Tibial artery (tissue), 4 donors: Measurements from ENCODE around the gene FAM9C.

Source experiments
- DNase-seq, 2 donors: peaks; one replicate each; pipeline ENCODE4 v3.0.0-alpha.2; 2019
- H3K27ac ChIP-seq, 2 donors: fragments of 200-600 bp; sonication (generic) in 1 of 2; 1 replicate in 1 of 2; 2 replicates in 1 of 2; pipeline ENCODE4 v1.5.1; 2018 to 2019; ENCODE audit warnings: mild to moderate bottlenecking in 1 of 2
- H3K27me3 ChIP-seq, 2 donors: fragments of 200-600 bp; sonication (generic) in 1 of 2; one replicate each; pipeline versions ENCODE4 v1.5.1 to v1.6.0; 2016 to 2019
- H3K36me3 ChIP-seq, 3 donors: fragments of 200-600 bp; sonication (generic) in 2 of 3; one replicate each; pipeline ENCODE4 v1.5.1; 2016 to 2019; ENCODE audit warnings: mild to moderate bottlenecking in 2 of 3
- H3K4me1 ChIP-seq, 4 donors: fragments of 200-600 bp; sonication (generic) in 2 of 4; 1 replicate in 3 of 4; 2 replicates in 1 of 4; pipeline ENCODE4 v1.5.1; 2016 to 2019
- H3K4me3 ChIP-seq, 2 donors: fragments of 200-600 bp; sonication (generic) in 1 of 2; 1 replicate in 1 of 2; 2 replicates in 1 of 2; pipeline ENCODE4 v1.5.1; 2018 to 2019; ENCODE audit warnings: mild to moderate bottlenecking in 2 of 2
- H3K9me3 ChIP-seq, 3 donors: fragments of 200-600 bp; sonication (generic) in 1 of 3; one replicate each; pipeline ENCODE4 v1.5.1; 2016 to 2019
- intact Hi-C: fragments of 100-400 bp; cut with DNase I; formaldehyde crosslinking; loops from one replicate; pipeline ENCODE4 v1.15.0; 2023; ENCODE audit warnings: low total_unique reads
- TF ChIP-seq, protein P1 (sequence below), 2 experiments: fragments of 200-600 bp in 1 of 2; fragments of 450-650 bp in 1 of 2; IDR thresholded peaks; one replicate each; pipeline ENCODE4 v1.5.1; 2017 to 2019; ENCODE audit warnings: antibody characterized with exemption in 2 of 2, mild to moderate bottlenecking in 1 of 2, moderate library complexity in 1 of 2

FAM9C gene

DNA sequence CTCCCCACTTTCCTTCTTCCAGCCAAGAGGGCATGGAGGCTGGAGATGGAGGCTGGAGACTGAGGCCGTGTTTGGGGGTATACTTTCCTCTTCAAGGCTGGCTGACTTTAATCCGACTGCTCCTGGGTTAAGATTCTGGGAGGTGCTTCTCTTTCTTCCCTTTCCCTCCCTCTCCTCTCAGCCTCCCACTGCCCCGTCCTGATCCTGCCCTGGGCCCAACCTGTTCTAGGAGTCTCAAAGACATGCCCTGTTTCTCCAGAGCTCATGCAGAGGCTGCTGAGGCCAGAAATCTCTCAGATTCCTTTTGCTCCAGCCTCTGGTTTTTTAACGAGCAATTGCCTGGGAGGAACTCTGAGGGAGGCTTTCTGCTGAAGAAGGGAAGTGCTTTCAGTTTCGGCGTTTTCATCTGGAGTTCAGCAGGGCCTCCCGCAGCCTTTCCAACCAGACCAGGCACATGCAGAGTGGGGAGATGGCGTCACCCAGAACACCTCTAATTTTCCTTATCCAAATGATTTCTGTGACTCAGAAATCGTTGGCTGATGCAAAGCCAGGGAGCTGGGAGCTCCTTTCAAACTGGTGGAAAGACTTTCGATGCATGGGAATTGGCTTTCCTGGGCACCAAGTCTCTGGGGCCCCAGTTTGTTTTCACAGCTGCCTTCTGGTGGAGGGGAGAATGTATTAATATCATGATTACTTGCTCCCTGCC lies 34.5 kb upstream of the FAM9C start:
- DNase-seq, result peak; percentile 53 to 80
- Histone ChIP-seq H3K4me1 (peaks cover 0 to 36% (median 7%) of the 10 kb centered on the region in 4 donors), H3K36me3 (no peaks in the 10 kb centered on the region), H3K4me3 (peak overlapping the region; percentile 20 to 35), H3K27me3 (no peaks in the 10 kb centered on the region), H3K9me3 (no peaks in the 10 kb centered on the region), H3K27ac (peak overlapping the region; percentile 80 to 83)
- TF ChIP-seq, protein P1, sequence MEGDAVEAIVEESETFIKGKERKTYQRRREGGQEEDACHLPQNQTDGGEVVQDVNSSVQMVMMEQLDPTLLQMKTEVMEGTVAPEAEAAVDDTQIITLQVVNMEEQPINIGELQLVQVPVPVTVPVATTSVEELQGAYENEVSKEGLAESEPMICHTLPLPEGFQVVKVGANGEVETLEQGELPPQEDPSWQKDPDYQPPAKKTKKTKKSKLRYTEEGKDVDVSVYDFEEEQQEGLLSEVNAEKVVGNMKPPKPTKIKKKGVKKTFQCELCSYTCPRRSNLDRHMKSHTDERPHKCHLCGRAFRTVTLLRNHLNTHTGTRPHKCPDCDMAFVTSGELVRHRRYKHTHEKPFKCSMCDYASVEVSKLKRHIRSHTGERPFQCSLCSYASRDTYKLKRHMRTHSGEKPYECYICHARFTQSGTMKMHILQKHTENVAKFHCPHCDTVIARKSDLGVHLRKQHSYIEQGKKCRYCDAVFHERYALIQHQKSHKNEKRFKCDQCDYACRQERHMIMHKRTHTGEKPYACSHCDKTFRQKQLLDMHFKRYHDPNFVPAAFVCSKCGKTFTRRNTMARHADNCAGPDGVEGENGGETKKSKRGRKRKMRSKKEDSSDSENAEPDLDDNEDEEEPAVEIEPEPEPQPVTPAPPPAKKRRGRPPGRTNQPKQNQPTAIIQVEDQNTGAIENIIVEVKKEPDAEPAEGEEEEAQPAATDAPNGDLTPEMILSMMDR (IDR thresholded peaks at IDR 0.05), result no peak
- intact Hi-C loops, result no loop called here

GRCh38 chrX:13077168-13077567 lies 32.7 kb upstream of the FAM9C start:
- peak overlapping the region; percentile 37 to 83 for H3K27ac ChIP-seq
- H3K9me3 ChIP-seq, result no peaks in the 10 kb centered on the region
- intact Hi-C loops, result no loop called here
- H3K4me1 ChIP-seq, result peaks cover 0 to 34% (median 7%) of the 10 kb centered on the region in 4 donors
- peak; percentile 30 to 70 for DNase-seq
- no peaks in the 10 kb centered on the region for H3K36me3 ChIP-seq
- H3K27me3 ChIP-seq, result no peaks in the 10 kb centered on the region
- no peak overlapping the region for H3K4me3 ChIP-seq
- TF ChIP-seq, protein P1 (IDR thresholded peaks at IDR 0.05), result no peak

DNA sequence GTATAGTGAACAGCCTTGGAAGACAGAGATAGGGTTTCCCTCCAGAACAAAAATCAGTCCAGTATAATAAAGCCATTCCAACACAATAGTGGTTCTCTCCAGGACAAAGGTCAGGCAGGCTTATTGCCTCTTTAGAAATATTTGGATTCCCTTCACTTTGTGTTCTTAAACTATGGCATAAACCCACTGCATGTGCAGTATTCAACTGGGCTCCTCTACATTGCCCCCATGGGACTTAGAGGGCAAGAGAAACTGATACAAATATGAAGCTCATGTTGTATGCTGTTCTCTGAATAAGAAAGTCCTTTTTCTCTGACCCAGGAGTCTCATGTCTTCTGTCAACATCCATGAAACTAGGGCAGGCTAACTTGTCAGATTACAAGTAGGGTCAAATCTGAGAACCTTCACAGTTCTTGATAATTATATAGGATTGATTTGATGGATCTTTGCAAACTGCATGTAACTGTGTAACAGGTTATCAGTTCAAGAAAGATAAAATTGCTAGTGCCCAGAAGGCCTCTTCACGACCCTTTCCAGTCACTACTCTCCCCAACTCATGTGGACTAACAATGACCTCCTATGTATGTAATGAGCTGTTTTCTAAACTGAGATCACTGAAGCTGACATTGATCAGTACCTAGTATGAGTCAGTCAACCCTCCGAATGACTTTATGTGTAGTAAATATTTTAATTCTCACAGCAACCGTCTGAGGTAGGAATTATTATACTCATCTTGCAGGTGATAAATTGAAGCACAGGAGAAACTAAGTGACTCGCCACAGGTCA lies 31.9 kb upstream of the FAM9C start:
- no peaks in the 10 kb centered on the region for H3K36me3 ChIP-seq
- TF ChIP-seq, protein P1 (IDR thresholded peaks at IDR 0.05), result no peak
- no peaks in the 10 kb centered on the region for H3K27me3 ChIP-seq
- no peak for DNase-seq
- no peaks in the 10 kb centered on the region for H3K9me3 ChIP-seq
- H3K4me3 ChIP-seq, result no peak overlapping the region
- peak overlapping the region; percentile 37 to 83 for H3K27ac ChIP-seq
- intact Hi-C loops, result no loop called here
- H3K4me1 ChIP-seq, result peaks cover 0 to 29% (median 7%) of the 10 kb centered on the region in 4 donors

- Histone ChIP-seq H3K27me3 (no peaks in the 10 kb centered on the region), H3K36me3 (no peaks in the 10 kb centered on the region), H3K9me3 (peaks cover 0 to 4% (median 4%) of the 10 kb centered on the region in 3 donors), H3K4me1 (peaks cover 0 to 25% (median 5%) of the 10 kb centered on the region in 4 donors), H3K4me3 (no peak overlapping the region), H3K27ac (no peak overlapping the region)
- TF ChIP-seq, protein P1 (IDR thresholded peaks at IDR 0.05), result no peak
- no peak for DNase-seq
- intact Hi-C loops, result no loop called here
Measured at GRCh38 chrX:13074297-13075262, 30.2 kb upstream of the FAM9C start.

- intact Hi-C loops, result no loop called here
Measured at GRCh38 chrX:13069771-13070416, 25.5 kb upstream of the FAM9C start.

More at GRCh38 chrX:13069771-13070416, 25.5 kb upstream of the FAM9C start:
- Histone ChIP-seq H3K36me3 (no peaks in the 10 kb centered on the region), H3K4me3 (no peak overlapping the region), H3K9me3 (peaks cover 0 to 20% (median 11%) of the 10 kb centered on the region in 3 donors), H3K27ac (no peak overlapping the region), H3K27me3 (no peaks in the 10 kb centered on the region), H3K4me1 (peaks cover 0 to under 1% (median 0%) of the 10 kb centered on the region in 4 donors)
- TF ChIP-seq, protein P1 (IDR thresholded peaks at IDR 0.05), result no peak
- no peak for DNase-seq
